Muscle of back (tissue), 11 donors: ENCODE results near the gene FAM110C. TPM values are rescaled to one million over a fixed set of nuclear protein-coding genes. Genes with fewer than 3 reads are reported as not detected.

Experiments
- DNase-seq, 3 donors: peaks; one replicate each; pipeline versions ENCODE4 v3.0.0 to v3.0.0-alpha.2; 2013
- polyA plus RNA-seq, 10 donors: library from polyadenylated mRNA; unstranded; fragments of 120-200 nt; gene quantifications; one replicate each; pipeline ENCODE4 v1.2.1, GENCODE V29; 2013; ENCODE audit not compliant: insufficient read length in 10 of 10

FAM110C gene
- polyA plus RNA-seq, 10 donors: 0.27 to 3.2 (median 1.9) TPM

DNA sequence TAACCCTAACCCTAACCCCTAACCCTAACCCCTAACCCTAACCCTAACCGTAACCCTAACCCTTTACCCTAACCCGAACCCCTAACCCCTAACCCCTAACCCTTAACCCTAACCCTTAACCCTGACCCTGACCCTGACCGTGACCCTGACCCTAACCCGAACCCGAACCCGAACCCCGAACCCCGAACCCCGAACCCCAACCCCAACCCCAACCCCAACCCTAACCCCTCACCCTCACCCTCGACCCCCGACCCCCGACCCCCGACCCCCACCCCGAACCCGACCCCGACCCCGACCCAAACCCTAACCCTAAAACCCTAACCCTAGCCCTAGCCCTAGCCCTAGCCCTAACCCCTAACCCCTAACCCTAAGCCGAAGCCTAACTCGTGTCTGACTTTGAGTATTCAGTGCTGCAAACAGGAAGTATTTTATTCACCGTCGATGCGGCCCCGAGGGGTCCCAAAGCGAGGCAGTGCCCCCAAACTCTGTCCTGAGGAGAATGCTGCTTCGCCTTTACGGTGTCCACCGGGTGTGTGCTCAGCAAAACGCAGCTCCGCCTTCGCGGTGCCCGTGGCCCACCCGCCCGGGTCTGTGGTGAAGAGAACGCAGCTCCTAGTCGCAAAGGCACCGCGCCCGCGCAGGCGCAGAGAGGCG is 36.0 kb downstream of the FAM110C start:
- DNase-seq: peak in 2 of 3 donors; percentile 40 to 80

Other genes with a start within 250 kb of the FAM110C start
- gene SH3YL1, start 217.5 kb upstream of the FAM110C start, polyA plus RNA-seq: 10 to 100 TPM; 25.9 to 57.2 (median 36.7) TPM
- gene ACP1, start 218.4 kb upstream of the FAM110C start, polyA plus RNA-seq: 100 to 1,000 TPM in 2 of 10 donors, 10 to 100 TPM in 8; 86.9 to 116 (median 93.8) TPM
- gene ALKAL2, start 241.6 kb upstream of the FAM110C start, polyA plus RNA-seq: 1 to 10 TPM in 7 of 10 donors, under 1 TPM in 3; 0.83 to 3.0 (median 1.1) TPM